Fibroblast of lung (primary cell): Measurements from ENCODE around the gene EPAS1.

Source experiments
- EZH2 ChIP-seq: IDR thresholded peaks from 2 replicates; pipeline ENCODE4 v1.5.1; 2012; ENCODE audit warnings: low read length, control low read depth, mild to moderate bottlenecking; ENCODE audit errors: missing control alignments
- TF ChIP-seq, protein P1 (sequence below), 2 donors: IDR thresholded peaks in 1 of 2; conservative IDR thresholded peaks in 1 of 2; 1 replicate in 1 of 2; 2 replicates in 1 of 2; pipeline ENCODE4 v1.5.1; 2011 to 2012; ENCODE audit warnings: low read length in 2 of 2, control low read depth in 1 of 2, inconsistent platforms in 1 of 2, low read depth in 1 of 2, mild to moderate bottlenecking in 1 of 2

DNA sequence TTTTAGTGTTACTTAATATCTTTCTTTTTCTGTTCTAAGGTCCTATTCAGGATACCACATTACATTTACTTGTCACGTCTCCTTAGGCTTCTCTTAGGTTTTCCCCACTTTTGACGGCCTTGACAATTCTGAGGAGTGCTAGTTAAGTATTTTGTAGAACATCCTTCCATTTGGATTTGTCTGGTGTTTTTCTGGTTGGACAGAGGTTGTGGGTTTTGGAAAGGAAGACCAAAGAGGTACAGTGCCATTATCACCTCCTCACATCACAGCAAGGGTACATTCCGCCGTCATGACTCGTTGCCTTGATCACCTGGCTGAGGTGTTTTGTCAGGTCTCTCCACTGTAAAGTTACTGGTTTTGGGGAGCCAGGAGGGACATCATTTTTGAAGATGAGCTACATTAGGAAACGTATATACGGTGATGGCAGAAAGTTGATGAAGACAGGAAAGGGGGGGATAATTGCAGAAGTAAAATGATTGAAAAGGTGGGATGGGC is 93.7 kb downstream of the EPAS1 start:
- TF ChIP-seq, protein P1, sequence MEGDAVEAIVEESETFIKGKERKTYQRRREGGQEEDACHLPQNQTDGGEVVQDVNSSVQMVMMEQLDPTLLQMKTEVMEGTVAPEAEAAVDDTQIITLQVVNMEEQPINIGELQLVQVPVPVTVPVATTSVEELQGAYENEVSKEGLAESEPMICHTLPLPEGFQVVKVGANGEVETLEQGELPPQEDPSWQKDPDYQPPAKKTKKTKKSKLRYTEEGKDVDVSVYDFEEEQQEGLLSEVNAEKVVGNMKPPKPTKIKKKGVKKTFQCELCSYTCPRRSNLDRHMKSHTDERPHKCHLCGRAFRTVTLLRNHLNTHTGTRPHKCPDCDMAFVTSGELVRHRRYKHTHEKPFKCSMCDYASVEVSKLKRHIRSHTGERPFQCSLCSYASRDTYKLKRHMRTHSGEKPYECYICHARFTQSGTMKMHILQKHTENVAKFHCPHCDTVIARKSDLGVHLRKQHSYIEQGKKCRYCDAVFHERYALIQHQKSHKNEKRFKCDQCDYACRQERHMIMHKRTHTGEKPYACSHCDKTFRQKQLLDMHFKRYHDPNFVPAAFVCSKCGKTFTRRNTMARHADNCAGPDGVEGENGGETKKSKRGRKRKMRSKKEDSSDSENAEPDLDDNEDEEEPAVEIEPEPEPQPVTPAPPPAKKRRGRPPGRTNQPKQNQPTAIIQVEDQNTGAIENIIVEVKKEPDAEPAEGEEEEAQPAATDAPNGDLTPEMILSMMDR (conservative IDR thresholded peaks at IDR 0.05 in 1 of 2, IDR thresholded peaks at IDR 0.05 in 1 of 2; ENCODE audit: low read depth in 1 of 2, low read length in 2 of 2) = no peak
- no peak for TF ChIP-seq EZH2
